ENCODE results near the gene VSTM4.

The VSTM4 gene

DNA sequence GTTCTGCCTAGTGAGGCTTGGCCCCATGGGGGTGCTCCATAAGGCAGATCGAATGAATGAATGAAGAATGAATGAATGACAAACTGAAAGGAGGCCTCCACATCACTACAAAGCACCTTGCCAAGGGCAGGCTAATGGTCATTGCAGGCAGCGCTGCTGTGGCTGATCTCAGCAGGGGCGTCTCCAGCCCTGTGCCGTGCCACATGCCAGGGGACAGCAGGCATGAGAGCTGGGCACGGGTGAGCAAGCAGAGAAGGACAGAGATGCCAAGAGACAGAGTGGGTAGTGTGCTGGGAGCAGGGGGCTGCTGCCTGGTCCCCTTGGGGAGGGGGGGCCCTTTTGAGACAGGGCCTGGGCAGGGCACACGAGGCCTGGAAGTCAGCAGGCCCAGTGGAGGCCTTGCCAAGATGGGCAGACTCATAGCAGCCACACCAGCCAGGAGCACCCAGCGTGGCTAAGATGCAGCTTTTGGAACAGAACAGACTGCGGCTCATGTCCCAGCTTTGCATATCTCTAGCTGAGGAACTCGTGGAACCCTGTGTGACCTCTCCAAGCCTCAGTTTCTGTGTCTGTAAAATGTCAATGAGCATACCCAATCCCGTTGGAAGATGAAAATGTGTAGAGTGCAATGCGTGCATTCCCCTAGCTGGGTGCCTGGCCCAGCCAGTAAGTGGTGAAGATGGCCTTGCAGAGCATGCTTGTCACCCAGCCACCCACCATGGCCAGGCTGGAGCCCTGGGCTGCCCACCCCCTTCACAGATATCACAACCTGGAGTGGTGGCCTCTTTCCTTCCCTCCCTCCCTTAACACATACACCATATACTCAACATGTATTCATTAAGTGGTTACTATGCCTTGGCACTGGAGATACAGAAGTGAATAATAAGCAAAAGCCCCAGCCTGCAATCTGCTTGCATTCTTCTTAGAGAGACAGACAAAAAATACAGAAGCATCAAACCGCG, 114.6 kb downstream of the VSTM4 start:
- Mint-ChIP-seq H3K27me3 (no peaks in the 10 kb centered on the region), H3K4me3 (no peak overlapping the region), H3K36me3 (ENCODE audit: low read depth) (no peaks in the 10 kb centered on the region), H3K9me3 (no peaks in the 10 kb centered on the region), H3K27ac (no peak overlapping the region), H3K4me1 (ENCODE audit: low read depth) (no peaks in the 10 kb centered on the region)

DNA sequence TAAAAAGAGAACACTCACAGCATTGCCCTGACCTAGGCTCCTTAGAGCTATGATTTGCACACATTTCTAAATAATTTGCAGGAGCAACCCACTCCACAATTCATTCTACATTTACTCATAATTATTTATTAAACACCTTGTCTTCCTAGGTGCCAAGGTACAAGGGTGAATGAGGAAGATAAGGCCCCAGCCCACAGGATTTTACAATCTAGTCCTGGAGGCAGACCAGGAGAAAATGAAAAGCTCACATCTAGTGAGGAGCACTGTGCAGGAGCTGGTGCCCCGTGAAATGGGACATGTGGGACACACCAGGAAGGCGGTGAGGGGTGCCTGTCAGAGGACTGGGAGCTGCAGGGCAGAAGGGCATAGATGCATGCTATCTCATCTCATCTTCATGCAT, 116.0 kb downstream of the VSTM4 start:
- H3K27ac Mint-ChIP-seq: no peak overlapping the region
- no peaks in the 10 kb centered on the region for H3K36me3 Mint-ChIP-seq (ENCODE audit: low read depth)
- no peaks in the 10 kb centered on the region for H3K4me1 Mint-ChIP-seq (ENCODE audit: low read depth)
- H3K27me3 Mint-ChIP-seq: no peaks in the 10 kb centered on the region
- no peaks in the 10 kb centered on the region for H3K9me3 Mint-ChIP-seq
- no peak overlapping the region for H3K4me3 Mint-ChIP-seq

DNA sequence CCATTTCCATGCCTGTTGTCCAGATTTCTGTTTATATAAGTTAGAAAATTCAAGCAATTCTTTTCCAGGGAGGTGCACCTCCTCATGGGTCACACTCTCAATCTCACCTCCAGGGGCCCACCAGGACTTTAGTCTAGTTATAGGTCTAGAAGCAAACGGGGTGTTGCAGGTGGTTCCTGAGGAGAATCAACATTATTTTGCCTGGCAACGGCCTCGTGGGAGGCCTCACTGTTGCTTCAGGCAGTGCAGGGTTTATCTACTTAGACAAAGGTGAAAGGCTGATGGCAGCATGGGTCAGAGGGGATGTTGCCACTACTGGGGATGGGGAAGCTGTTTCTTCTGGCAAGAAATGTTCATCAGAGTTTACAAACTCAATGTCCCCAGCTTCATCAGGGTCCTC, 119.0 kb downstream of the VSTM4 start:
- Mint-ChIP-seq H3K9me3 (no peaks in the 10 kb centered on the region), H3K27ac (no peak overlapping the region), H3K4me3 (no peak overlapping the region), H3K4me1 (ENCODE audit: low read depth) (no peaks in the 10 kb centered on the region), H3K27me3 (no peaks in the 10 kb centered on the region), H3K36me3 (ENCODE audit: low read depth) (no peaks in the 10 kb centered on the region)

DNA sequence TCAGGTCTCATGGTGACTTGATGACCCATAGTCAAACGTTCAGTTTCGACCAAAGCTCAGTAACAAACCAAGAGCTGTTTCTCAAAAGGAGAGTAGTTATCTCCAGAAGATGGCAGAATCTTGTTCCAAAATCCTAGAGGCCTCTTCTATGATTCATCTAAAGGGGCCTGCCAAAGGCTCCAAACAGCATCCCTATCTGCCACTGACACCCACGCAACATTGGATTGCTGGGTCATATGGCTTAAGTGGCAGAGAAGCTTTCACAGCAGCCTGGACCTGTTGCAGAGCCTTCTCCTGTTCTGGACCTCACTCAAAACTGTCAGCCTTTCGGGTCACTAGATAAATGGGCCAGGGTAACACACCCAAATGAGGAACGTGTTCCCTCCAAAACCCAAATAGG, 121.7 kb downstream of the VSTM4 start:
- Mint-ChIP-seq H3K9me3 (no peaks in the 10 kb centered on the region), H3K27ac (no peak overlapping the region), H3K36me3 (ENCODE audit: low read depth) (no peaks in the 10 kb centered on the region), H3K4me3 (no peak overlapping the region), H3K27me3 (no peaks in the 10 kb centered on the region), H3K4me1 (ENCODE audit: low read depth) (no peaks in the 10 kb centered on the region)

DNA sequence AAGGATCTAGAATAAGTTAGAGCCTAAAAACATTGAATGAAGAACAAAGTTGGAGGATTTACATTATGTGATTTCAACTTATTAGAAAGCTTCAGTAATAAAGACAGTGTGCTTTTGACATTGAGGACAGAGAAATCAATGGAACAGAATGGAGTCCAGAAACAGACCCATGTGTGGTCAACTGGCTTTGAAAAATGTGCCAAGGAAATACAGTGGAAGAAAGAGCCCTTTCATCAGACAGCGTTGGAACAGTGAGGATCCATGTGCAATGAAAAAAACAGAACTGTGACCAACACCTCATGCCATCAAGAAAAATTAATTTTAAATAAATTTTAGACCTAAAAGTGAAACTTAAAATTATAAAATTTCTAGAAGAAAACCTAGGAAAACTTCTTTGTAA, 125.1 kb downstream of the VSTM4 start:
- no peaks in the 10 kb centered on the region for H3K27me3 Mint-ChIP-seq

DNA sequence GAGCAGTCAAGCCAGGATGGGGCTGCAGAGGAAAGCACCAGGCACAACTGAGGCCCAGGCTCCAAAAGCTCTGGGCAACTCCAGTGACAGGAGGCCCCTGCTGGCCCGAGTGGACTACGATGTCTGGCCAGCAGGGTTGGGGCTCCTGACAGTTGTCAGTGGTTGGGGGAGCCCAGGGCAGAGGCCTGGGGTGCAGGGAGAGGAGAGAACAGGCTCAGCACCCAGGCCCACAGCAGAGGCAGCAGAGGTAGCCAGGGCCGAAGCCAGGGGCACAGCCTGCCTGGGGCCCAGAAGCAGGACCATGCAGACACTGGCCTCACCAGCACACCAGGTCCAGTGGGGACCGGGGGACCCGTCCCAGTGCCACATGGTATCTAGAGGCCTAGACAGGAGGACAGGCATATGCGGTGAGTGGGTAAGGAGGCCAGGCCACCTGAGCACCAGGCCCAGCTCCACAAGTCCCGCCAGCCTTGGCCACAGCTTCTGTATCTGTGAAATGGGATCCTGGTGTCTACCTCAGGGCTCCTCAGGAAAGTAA, 129.6 kb downstream of the VSTM4 start:
- H3K27me3 Mint-ChIP-seq: no peaks in the 10 kb centered on the region
- no peaks in the 10 kb centered on the region for H3K9me3 Mint-ChIP-seq
- H3K4me1 Mint-ChIP-seq (ENCODE audit: low read depth): no peaks in the 10 kb centered on the region
- no peaks in the 10 kb centered on the region for H3K36me3 Mint-ChIP-seq (ENCODE audit: low read depth)
- H3K4me3 Mint-ChIP-seq: no peak overlapping the region
- H3K27ac Mint-ChIP-seq: no peak overlapping the region

More for the DNA sequence above, 125.1 kb downstream of the VSTM4 start:
- no peaks in the 10 kb centered on the region for H3K9me3 Mint-ChIP-seq
- H3K36me3 Mint-ChIP-seq (ENCODE audit: low read depth): no peaks in the 10 kb centered on the region
- H3K4me3 Mint-ChIP-seq: no peak overlapping the region
- H3K4me1 Mint-ChIP-seq (ENCODE audit: low read depth): no peaks in the 10 kb centered on the region
- H3K27ac Mint-ChIP-seq: no peak overlapping the region

DNA sequence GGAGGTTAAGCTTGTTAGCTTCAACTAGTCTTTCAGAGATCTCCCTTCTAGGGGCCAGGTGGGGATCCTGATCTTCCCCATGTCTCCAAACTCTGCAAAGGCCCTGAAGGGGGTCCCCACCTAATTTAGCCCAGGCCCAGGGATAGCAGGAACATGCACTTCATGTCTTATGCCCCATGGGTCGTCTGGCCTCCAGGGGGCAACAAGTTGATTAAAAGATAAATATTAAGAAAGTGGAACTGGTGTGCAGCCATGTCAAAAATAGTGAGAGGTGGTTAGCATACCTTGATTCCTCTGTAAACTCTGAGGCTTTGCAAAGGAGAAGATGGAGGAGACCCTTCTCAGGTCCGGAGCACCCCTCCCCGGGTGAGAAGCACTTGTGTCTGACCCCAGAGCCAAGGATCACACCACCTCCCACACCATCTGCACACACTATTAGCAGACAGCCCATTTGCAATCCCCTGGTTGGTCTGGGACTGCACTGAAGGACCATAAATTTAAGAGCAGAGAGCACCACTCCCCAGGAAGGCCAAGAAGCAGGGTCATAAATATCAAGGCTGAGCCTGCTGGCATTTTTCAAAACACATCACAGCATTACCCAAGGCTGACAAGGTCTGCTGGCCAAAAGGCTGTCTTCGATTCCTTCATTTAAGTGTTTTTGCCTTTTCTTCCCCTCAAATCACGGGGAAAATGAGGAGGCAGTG, 131.5 kb downstream of the VSTM4 start:
- Mint-ChIP-seq H3K27me3 (no peaks in the 10 kb centered on the region), H3K4me1 (ENCODE audit: low read depth) (no peaks in the 10 kb centered on the region), H3K9me3 (no peaks in the 10 kb centered on the region), H3K36me3 (ENCODE audit: low read depth) (no peaks in the 10 kb centered on the region), H3K27ac (no peak overlapping the region), H3K4me3 (no peak overlapping the region)

DNA sequence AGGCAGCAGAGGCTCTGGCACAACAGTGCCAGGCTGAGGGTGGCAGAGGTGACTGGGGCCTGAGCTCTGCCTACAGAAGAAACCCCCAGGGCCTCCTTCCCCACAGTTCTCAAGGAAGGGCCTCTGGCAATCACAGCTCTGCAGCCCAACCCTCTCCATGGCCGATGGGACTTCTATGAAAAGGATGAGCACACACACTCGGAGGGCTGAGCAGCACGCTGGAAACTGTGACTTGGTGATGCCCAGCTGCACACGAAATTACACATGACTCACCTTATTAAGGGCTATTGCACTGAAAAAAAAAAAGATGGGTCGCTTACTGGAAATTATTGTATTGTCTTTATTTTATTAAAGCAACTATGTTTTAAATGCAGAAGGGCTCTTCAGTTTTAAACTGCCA, 132.7 kb downstream of the VSTM4 start:
- H3K4me1 Mint-ChIP-seq (ENCODE audit: low read depth): no peaks in the 10 kb centered on the region
- H3K9me3 Mint-ChIP-seq: no peaks in the 10 kb centered on the region
- H3K27ac Mint-ChIP-seq: no peak overlapping the region
- no peaks in the 10 kb centered on the region for H3K36me3 Mint-ChIP-seq (ENCODE audit: low read depth)
- no peak overlapping the region for H3K4me3 Mint-ChIP-seq
- H3K27me3 Mint-ChIP-seq: no peaks in the 10 kb centered on the region

DNA sequence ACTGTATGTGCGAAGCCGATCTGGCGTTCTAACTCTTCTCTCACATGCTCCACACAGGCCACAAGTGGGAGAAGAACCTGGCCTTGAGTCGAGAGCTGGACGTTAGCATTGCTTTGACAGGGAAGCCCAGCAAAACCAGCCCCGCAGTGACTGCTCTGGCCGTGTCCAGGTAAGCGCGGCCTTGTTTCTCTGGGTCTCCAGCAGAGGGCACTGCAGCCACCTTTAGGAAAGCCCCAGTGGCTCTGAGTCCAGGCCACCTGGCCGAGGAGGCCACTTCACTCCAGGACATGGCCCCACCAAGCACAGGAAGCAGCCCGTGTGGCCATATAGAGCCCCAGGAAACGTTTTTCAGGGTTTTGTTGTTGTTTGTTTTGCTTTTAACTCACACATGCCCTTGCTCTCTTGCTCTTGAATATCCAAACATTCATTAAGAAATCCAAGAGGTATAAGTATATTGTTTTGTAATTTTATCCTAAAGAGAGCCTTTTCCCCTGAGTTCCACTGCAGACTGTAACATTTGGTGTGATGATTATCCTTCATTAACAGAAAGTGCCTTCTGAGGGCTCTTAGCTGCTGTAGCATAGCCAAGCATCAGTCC, 133.9 kb downstream of the VSTM4 start:
- Mint-ChIP-seq H3K36me3 (ENCODE audit: low read depth) (no peaks in the 10 kb centered on the region), H3K4me1 (ENCODE audit: low read depth) (no peaks in the 10 kb centered on the region), H3K9me3 (no peaks in the 10 kb centered on the region), H3K27me3 (no peaks in the 10 kb centered on the region), H3K4me3 (no peak overlapping the region), H3K27ac (no peak overlapping the region)

DNA sequence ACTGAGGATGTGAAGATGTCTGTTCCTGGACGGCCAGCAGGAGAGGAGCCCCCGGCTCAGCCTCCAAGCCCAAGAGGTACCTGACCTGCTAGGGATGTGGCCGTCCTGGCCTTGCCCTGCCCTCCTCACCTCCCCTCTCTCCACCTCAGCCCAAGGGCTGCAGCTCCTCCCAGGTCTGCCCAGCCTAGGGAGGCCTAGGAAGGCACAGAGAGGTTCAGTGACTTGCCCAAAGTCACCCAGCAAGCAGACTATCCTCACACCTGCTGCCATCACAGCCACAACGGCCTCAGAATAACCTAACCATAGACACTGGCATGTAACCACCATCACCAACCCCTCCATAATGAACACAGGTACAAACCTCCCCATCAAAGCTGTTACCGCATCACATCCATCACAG, 137.0 kb downstream of the VSTM4 start:
- H3K36me3 Mint-ChIP-seq (ENCODE audit: low read depth): no peaks in the 10 kb centered on the region
- H3K4me3 Mint-ChIP-seq: no peak overlapping the region
- no peaks in the 10 kb centered on the region for H3K4me1 Mint-ChIP-seq (ENCODE audit: low read depth)
- no peaks in the 10 kb centered on the region for H3K27me3 Mint-ChIP-seq
- no peaks in the 10 kb centered on the region for H3K9me3 Mint-ChIP-seq
- no peak overlapping the region for H3K27ac Mint-ChIP-seq

DNA sequence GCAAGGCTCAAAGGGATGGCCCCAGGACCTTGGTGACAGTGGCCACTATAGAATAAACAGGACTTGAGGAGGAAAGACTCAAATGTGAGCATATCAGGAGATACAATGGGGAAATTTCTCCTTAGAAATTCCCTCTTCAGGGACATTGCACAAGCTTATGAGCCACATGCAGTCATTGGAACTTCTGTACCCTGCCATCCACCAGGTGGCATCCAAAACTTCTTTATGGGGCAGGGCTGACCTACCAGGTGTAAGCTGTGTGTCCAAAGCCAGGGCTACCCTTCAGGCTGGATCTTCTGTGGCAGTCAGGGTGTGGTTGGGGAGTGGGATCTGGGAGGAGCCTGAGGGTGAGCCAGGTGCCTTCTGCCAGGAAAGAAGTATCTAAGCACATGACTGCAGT, 139.1 kb downstream of the VSTM4 start:
- H3K27me3 Mint-ChIP-seq: no peaks in the 10 kb centered on the region
- H3K36me3 Mint-ChIP-seq (ENCODE audit: low read depth): no peaks in the 10 kb centered on the region
- no peak overlapping the region for H3K27ac Mint-ChIP-seq
- H3K4me3 Mint-ChIP-seq: no peak overlapping the region
- H3K9me3 Mint-ChIP-seq: no peaks in the 10 kb centered on the region
- no peaks in the 10 kb centered on the region for H3K4me1 Mint-ChIP-seq (ENCODE audit: low read depth)

DNA sequence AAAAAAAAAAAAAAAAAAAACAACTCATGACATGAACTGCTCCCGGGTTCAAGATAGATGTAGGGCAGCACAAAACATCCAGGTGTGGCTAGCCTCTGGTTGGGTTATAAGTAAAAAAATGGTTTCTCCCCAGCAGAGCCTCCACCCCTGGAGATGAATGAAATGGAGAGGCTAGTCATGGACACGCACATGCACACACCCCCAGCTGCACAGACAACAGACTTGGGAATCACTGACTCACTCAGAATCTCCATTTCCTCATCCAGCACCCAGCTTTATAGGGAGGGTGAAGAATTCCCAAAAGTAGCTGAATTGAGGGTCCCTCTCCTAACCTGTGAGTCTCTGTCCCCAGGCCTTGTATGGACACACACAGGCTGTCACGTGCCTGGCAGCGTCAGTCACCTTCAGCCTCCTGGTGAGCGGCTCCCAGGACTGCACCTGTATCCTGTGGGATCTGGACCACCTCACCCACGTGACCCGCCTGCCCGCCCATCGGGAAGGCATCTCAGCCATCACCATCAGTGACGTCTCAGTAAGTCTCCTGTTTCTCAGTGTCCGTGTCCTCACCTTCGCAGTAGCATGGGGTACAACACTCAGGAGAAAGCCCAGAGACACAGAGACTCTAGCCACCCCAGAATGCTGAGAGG, 140.7 kb downstream of the VSTM4 start:
- no peaks in the 10 kb centered on the region for H3K36me3 Mint-ChIP-seq (ENCODE audit: low read depth)
- H3K4me3 Mint-ChIP-seq: no peak overlapping the region
- no peak overlapping the region for H3K27ac Mint-ChIP-seq
- no peaks in the 10 kb centered on the region for H3K4me1 Mint-ChIP-seq (ENCODE audit: low read depth)
- no peaks in the 10 kb centered on the region for H3K27me3 Mint-ChIP-seq
- no peaks in the 10 kb centered on the region for H3K9me3 Mint-ChIP-seq

DNA sequence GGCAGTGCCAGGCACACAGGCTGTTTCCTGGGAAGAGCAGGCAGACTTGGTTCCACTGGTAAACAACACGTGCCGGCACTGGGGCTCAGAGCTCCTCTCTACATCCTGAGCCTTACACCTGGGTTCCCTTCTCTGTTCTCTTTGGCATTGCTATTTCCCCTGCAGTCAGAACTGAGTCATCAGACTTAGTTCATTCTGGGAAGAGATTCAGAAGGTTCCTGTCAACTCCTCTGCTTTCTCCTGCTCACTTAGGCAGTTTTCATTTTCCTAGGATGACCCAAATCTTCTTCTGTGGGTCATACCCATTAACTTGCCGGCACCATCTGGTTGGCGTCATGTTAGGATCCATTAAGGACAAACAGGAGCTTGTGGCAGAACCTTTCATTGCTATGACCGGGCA, 142.3 kb downstream of the VSTM4 start:
- no peaks in the 10 kb centered on the region for H3K9me3 Mint-ChIP-seq
- no peaks in the 10 kb centered on the region for H3K36me3 Mint-ChIP-seq (ENCODE audit: low read depth)
- no peaks in the 10 kb centered on the region for H3K4me1 Mint-ChIP-seq (ENCODE audit: low read depth)
- H3K27me3 Mint-ChIP-seq: no peaks in the 10 kb centered on the region
- H3K4me3 Mint-ChIP-seq: no peak overlapping the region
- no peak overlapping the region for H3K27ac Mint-ChIP-seq

DNA sequence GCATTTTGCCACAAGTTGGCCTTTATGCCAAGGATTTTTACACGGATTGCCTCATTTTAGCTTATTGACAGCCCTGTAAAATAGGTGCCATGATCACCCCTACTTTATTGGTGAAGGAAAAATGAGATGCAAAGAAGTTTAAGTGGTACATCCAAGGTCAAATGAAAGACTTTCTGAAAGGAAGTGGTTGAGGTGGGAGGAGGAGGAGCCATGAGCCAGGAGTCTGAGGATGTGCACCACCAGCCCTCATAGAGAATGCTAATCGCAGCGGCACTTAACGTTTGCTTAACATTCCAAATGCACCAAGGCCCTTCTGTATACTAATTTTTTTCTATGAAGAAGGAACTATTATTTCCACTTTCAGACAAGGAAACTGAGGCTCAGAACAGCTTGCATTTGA, 144.7 kb downstream of the VSTM4 start:
- H3K4me3 Mint-ChIP-seq: no peak overlapping the region
- no peak overlapping the region for H3K27ac Mint-ChIP-seq
- H3K9me3 Mint-ChIP-seq: no peaks in the 10 kb centered on the region
- H3K36me3 Mint-ChIP-seq (ENCODE audit: low read depth): no peaks in the 10 kb centered on the region
- H3K27me3 Mint-ChIP-seq: no peaks in the 10 kb centered on the region
- H3K4me1 Mint-ChIP-seq (ENCODE audit: low read depth): no peaks in the 10 kb centered on the region

DNA sequence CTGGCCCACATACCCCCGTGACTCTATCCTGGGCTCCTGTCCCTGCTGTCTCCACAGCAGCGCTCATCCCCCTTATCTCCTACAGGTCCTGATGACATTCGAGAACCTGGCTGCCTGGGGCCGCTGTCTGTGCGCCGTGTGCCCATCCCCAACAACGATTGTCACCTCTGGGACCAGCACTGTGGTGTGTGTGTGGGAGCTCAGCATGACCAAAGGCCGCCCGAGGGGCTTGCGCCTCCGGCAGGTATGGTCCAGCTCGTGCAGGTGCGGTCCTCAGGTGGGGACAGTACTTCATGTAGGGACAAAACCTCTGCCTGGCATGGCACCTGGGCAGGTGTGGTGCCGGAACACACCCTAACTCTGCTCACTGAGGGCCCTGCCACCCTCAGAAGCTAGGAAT, 145.3 kb downstream of the VSTM4 start:
- no peaks in the 10 kb centered on the region for H3K27me3 Mint-ChIP-seq
- no peak overlapping the region for H3K4me3 Mint-ChIP-seq
- H3K27ac Mint-ChIP-seq: no peak overlapping the region
- H3K36me3 Mint-ChIP-seq (ENCODE audit: low read depth): no peaks in the 10 kb centered on the region
- no peaks in the 10 kb centered on the region for H3K4me1 Mint-ChIP-seq (ENCODE audit: low read depth)
- H3K9me3 Mint-ChIP-seq: no peaks in the 10 kb centered on the region
